K562 (cell line): ENCODE results near the gene MAN2A1. TPM values are rescaled to one million over a fixed set of nuclear protein-coding genes. Genes with fewer than 3 reads are reported as not detected.

ENCODE experiments used
- CBX1 ChIP-seq: sonication (generic); IDR thresholded peaks from 2 replicates; pipeline ENCODE4 v1.6.1; 2016; ENCODE audit warnings: antibody characterized with exemption, low read depth, mild to moderate bottlenecking
- CBX8 ChIP-seq: fragments of 200-600 bp; sonication (generic); IDR thresholded peaks from 2 replicates; pipeline ENCODE4 v1.6.1; 2012; ENCODE audit warnings: borderline replicate concordance, mixed run types, low read depth, mild to moderate bottlenecking, moderate library complexity, mixed read lengths, low read length, control low read depth, inconsistent platforms; ENCODE audit not compliant: poor library complexity, severe bottlenecking; ENCODE audit errors: extremely low read depth
- COPS2 ChIP-seq: fragments of 450-650 bp; conservative IDR thresholded peaks from 2 replicates; pipeline ENCODE4 v1.6.1; 2016; ENCODE audit warnings: mild to moderate bottlenecking, moderate library complexity
- SREBF2 ChIP-seq: sonication (generic); formaldehyde crosslinking; IDR thresholded peaks from 2 replicates; pipeline ENCODE4 v1.4.0; 2020; ENCODE audit warnings: mild to moderate bottlenecking, missing genetic modification reagents
- ZNF699 ChIP-seq: fragments of 250-450 bp; sonication (Bioruptor Pico); IDR thresholded peaks from 2 replicates; pipeline ENCODE4 v1.8.0; 2021; ENCODE audit warnings: mild to moderate bottlenecking, moderate library complexity; ENCODE audit not compliant: insufficient replicate concordance
- polyA plus RNA-seq, 8 experiments: library from polyadenylated mRNA; depleted of rRNA in 4 of 8; stranded (reverse) in 5 of 8; unstranded in 3 of 8; fragments of >200 nt; fragmentation: Nextera tagmentation in 2 of 8; fragmentation: Illumina TruSeq in 1 of 8; extraction: Ambion mirVana in 2 of 8; extraction: Trizol in 1 of 8; gene quantifications; 2 replicates each; pipeline versions ENCODE4 v1.2.1 to v1.2.3, GENCODE V29; 2011 to 2014; ENCODE audit warnings: inconsistent platforms in 1 of 8, missing spikeins in 1 of 8
- total RNA-seq, 7 experiments: library from RNA; depleted of rRNA in 6 of 7; stranded (reverse); fragments of >200 nt in 6 of 7; fragmentation: Illumina TruSeq in 2 of 7; extraction: Trizol in 2 of 7; gene quantifications; 2 replicates each; pipeline versions ENCODE4 v1.2.1 to v1.2.3, GENCODE V29; 2011 to 2021; ENCODE audit warnings: low replicate concordance in 1 of 7
- TF ChIP-seq, protein P1 (sequence below): fragments of 450-650 bp; IDR thresholded peaks from 2 replicates; pipeline ENCODE4 v1.6.1; 2016; ENCODE audit warnings: mild to moderate bottlenecking, moderate library complexity
- TF ChIP-seq, protein P2 (sequence below): fragments of 250-450 bp; sonication (Bioruptor Pico); IDR thresholded peaks from 2 replicates; pipeline ENCODE4 v1.8.0; 2021; ENCODE audit warnings: moderate library complexity, mild to moderate bottlenecking, inconsistent platforms

MAN2A1 gene
- total and polyA plus RNA-seq, 9 of the 15 experiments (the other 6 are each of a cell fraction or from before 2014, with no cell fraction given): 5.2 to 32.0 (median 19.8) TPM

DNA sequence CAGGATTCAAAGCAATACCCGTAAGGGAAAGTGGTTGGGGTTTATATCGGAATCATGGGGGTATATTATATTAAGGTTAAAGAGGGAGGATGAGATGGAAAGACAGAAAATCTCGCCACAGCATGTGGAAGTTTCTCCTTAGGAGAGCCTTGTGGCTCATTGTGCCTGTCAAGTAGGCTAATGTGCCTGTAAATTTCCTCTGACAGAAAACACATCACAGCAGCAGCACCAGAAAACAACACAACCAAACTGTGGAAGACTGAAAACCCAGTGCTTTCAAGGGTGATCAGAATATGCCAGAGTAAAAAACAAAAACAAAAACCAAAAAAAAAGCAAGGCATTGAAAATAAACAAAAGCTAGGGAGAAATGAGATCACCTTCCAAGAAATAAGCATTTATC lies 11.3 kb upstream of the MAN2A1 start (continued):
- TF ChIP-seq, protein P1, sequence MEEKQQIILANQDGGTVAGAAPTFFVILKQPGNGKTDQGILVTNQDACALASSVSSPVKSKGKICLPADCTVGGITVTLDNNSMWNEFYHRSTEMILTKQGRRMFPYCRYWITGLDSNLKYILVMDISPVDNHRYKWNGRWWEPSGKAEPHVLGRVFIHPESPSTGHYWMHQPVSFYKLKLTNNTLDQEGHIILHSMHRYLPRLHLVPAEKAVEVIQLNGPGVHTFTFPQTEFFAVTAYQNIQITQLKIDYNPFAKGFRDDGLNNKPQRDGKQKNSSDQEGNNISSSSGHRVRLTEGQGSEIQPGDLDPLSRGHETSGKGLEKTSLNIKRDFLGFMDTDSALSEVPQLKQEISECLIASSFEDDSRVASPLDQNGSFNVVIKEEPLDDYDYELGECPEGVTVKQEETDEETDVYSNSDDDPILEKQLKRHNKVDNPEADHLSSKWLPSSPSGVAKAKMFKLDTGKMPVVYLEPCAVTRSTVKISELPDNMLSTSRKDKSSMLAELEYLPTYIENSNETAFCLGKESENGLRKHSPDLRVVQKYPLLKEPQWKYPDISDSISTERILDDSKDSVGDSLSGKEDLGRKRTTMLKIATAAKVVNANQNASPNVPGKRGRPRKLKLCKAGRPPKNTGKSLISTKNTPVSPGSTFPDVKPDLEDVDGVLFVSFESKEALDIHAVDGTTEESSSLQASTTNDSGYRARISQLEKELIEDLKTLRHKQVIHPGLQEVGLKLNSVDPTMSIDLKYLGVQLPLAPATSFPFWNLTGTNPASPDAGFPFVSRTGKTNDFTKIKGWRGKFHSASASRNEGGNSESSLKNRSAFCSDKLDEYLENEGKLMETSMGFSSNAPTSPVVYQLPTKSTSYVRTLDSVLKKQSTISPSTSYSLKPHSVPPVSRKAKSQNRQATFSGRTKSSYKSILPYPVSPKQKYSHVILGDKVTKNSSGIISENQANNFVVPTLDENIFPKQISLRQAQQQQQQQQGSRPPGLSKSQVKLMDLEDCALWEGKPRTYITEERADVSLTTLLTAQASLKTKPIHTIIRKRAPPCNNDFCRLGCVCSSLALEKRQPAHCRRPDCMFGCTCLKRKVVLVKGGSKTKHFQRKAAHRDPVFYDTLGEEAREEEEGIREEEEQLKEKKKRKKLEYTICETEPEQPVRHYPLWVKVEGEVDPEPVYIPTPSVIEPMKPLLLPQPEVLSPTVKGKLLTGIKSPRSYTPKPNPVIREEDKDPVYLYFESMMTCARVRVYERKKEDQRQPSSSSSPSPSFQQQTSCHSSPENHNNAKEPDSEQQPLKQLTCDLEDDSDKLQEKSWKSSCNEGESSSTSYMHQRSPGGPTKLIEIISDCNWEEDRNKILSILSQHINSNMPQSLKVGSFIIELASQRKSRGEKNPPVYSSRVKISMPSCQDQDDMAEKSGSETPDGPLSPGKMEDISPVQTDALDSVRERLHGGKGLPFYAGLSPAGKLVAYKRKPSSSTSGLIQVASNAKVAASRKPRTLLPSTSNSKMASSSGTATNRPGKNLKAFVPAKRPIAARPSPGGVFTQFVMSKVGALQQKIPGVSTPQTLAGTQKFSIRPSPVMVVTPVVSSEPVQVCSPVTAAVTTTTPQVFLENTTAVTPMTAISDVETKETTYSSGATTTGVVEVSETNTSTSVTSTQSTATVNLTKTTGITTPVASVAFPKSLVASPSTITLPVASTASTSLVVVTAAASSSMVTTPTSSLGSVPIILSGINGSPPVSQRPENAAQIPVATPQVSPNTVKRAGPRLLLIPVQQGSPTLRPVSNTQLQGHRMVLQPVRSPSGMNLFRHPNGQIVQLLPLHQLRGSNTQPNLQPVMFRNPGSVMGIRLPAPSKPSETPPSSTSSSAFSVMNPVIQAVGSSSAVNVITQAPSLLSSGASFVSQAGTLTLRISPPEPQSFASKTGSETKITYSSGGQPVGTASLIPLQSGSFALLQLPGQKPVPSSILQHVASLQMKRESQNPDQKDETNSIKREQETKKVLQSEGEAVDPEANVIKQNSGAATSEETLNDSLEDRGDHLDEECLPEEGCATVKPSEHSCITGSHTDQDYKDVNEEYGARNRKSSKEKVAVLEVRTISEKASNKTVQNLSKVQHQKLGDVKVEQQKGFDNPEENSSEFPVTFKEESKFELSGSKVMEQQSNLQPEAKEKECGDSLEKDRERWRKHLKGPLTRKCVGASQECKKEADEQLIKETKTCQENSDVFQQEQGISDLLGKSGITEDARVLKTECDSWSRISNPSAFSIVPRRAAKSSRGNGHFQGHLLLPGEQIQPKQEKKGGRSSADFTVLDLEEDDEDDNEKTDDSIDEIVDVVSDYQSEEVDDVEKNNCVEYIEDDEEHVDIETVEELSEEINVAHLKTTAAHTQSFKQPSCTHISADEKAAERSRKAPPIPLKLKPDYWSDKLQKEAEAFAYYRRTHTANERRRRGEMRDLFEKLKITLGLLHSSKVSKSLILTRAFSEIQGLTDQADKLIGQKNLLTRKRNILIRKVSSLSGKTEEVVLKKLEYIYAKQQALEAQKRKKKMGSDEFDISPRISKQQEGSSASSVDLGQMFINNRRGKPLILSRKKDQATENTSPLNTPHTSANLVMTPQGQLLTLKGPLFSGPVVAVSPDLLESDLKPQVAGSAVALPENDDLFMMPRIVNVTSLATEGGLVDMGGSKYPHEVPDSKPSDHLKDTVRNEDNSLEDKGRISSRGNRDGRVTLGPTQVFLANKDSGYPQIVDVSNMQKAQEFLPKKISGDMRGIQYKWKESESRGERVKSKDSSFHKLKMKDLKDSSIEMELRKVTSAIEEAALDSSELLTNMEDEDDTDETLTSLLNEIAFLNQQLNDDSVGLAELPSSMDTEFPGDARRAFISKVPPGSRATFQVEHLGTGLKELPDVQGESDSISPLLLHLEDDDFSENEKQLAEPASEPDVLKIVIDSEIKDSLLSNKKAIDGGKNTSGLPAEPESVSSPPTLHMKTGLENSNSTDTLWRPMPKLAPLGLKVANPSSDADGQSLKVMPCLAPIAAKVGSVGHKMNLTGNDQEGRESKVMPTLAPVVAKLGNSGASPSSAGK: no peak
- TF ChIP-seq, protein P2, sequence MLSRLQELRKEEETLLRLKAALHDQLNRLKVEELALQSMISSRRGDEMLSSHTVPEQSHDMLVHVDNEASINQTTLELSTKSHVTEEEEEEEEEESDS (CRISPR knock-in tag): no peak
- TF ChIP-seq SREBF2 (CRISPR knock-in tag): no peak
- no peak for TF ChIP-seq CBX1
- no peak for TF ChIP-seq COPS2
- TF ChIP-seq ZNF699: no peak
- TF ChIP-seq CBX8: no peak
